Thoracic aorta (tissue), 2 donors: ENCODE measurements around the gene CYBC1. TPM values are rescaled to one million over a fixed set of nuclear protein-coding genes. Genes with fewer than 3 reads are reported as not detected.

Experiments
- ATAC-seq: fragments of 150-250 bp; one replicate; pipeline ENCODE4 v1.8.0; 2017; ENCODE audit warnings: low read depth; ENCODE audit not compliant: insufficient number of reproducible peaks, low FRiP score
- DNase-seq: peaks from one replicate; pipeline ENCODE4 v3.0.0-alpha.2; 2020; ENCODE audit warnings: low spot score
- H3K27ac ChIP-seq, 2 donors: fragments of 200-600 bp; sonication (generic); 1 replicate in 1 of 2; 2 replicates in 1 of 2; pipeline ENCODE4 v1.5.1; 2016; ENCODE audit warnings: mild to moderate bottlenecking in 2 of 2, moderate library complexity in 2 of 2
- H3K27me3 ChIP-seq: fragments of 200-600 bp; sonication (generic); replicated peaks from 2 replicates; pipeline ENCODE4 v1.6.0; 2016; ENCODE audit warnings: mild to moderate bottlenecking; ENCODE audit not compliant: insufficient read depth
- H3K36me3 ChIP-seq: fragments of 200-600 bp; sonication (generic); one replicate; pipeline ENCODE4 v1.5.1; 2016
- H3K4me1 ChIP-seq, 2 donors: fragments of 200-600 bp; sonication (generic); 1 replicate in 1 of 2; 2 replicates in 1 of 2; pipeline versions ENCODE4 v1.5.1 to v1.6.0; 2016; ENCODE audit warnings: low read depth in 2 of 2, mild to moderate bottlenecking in 1 of 2; ENCODE audit not compliant: control insufficient read depth in 1 of 2
- H3K4me3 ChIP-seq: fragments of 200-600 bp; sonication (generic); 2 replicates; pipeline ENCODE4 v1.5.1; 2016; ENCODE audit warnings: mild to moderate bottlenecking
- H3K9me3 ChIP-seq: fragments of 200-600 bp; sonication (generic); 2 replicates; pipeline ENCODE4 v1.5.1; 2016
- CTCF ChIP-seq: fragments of 200-600 bp; sonication (generic); IDR thresholded peaks from one replicate; pipeline ENCODE4 v1.5.1; 2019; ENCODE audit warnings: antibody characterized with exemption
- total RNA-seq, 2 donors: library from RNA; depleted of rRNA; stranded (reverse); fragments of >200 nt; gene quantifications; one replicate each; pipeline versions ENCODE4 v1.1.0 to v1.2.3, GENCODE V29; 2016

Gene CYBC1
- total RNA-seq, 2 donors from 2014 or later, result 84.6 to 178 TPM

GRCh38 chr17:82442643-82443464 lies 7.7 kb downstream of the CYBC1 start:
- DNase-seq (no peak), ATAC-seq (no peak)
- H3K4me1 ChIP-seq, result peaks cover 8 to 17% of the 10 kb centered on the region in 2 donors
- H3K36me3 ChIP-seq, result peaks cover 9% of the 10 kb centered on the region
- no peaks in the 10 kb centered on the region for H3K27me3 ChIP-seq
- TF ChIP-seq CTCF, result no peak
- H3K27ac ChIP-seq, result no peak overlapping the region
- no peaks in the 10 kb centered on the region for H3K9me3 ChIP-seq
- no peak overlapping the region for H3K4me3 ChIP-seq

GRCh38 chr17:82441691-82442487 lies 8.7 kb downstream of the CYBC1 start:
- no peak for DNase-seq
- TF ChIP-seq CTCF, result no peak
- Histone ChIP-seq H3K4me1 (peaks cover 8 to 17% of the 10 kb centered on the region in 2 donors), H3K27me3 (no peaks in the 10 kb centered on the region), H3K9me3 (no peaks in the 10 kb centered on the region), H3K27ac (no peak overlapping the region), H3K4me3 (no peak overlapping the region), H3K36me3 (peaks cover 9% of the 10 kb centered on the region)
- ATAC-seq, result no peak

GRCh38 chr17:82440991-82441627 lies 9.4 kb downstream of the CYBC1 start:
- H3K27me3 ChIP-seq, result no peaks in the 10 kb centered on the region
- TF ChIP-seq CTCF, result no peak
- no peak overlapping the region for H3K27ac ChIP-seq
- peaks cover 9% of the 10 kb centered on the region for H3K36me3 ChIP-seq
- no peaks in the 10 kb centered on the region for H3K9me3 ChIP-seq
- H3K4me3 ChIP-seq, result no peak overlapping the region
- no peak for ATAC-seq
- H3K4me1 ChIP-seq, result peaks cover 8 to 11% of the 10 kb centered on the region in 2 donors
- no peak for DNase-seq

- TF ChIP-seq CTCF, result no peak
- no peaks in the 10 kb centered on the region for H3K27me3 ChIP-seq
- H3K4me1 ChIP-seq, result peaks cover 5 to 6% of the 10 kb centered on the region in 2 donors
- peaks cover 9% of the 10 kb centered on the region for H3K36me3 ChIP-seq
- ATAC-seq (no peak), DNase-seq (no peak)
- no peaks in the 10 kb centered on the region for H3K9me3 ChIP-seq
- H3K4me3 ChIP-seq, result no peak overlapping the region
- no peak overlapping the region for H3K27ac ChIP-seq
These were observed 10.0 kb downstream of the CYBC1 start for GRCh38 chr17:82440469-82440981.
